Fibroblast of the aortic adventitia (primary cell): ENCODE measurements around the gene GPC5. TPM values are rescaled to one million over a fixed set of nuclear protein-coding genes. Genes with fewer than 3 reads are reported as not detected.

Experiments used
- DNase-seq: peaks from one replicate; pipeline ENCODE4 v3.0.0-alpha.2; 2010; ENCODE audit warnings: low read depth
- H3K4me3 ChIP-seq: 2 replicates; pipeline ENCODE4 v1.5.1; 2011; ENCODE audit warnings: low read depth, mild to moderate bottlenecking, control low read depth, low read length, moderate library complexity
- total RNA-seq: library from RNA; depleted of rRNA; stranded (reverse); fragments of >200 nt; gene quantifications from 2 replicates; pipeline ENCODE4 v1.2.3, GENCODE V29; 2012; ENCODE audit warnings: low replicate concordance
- TF ChIP-seq, protein P1 (sequence below): IDR thresholded peaks from 2 replicates; pipeline ENCODE4 v1.5.1; 2011; ENCODE audit warnings: mild to moderate bottlenecking, low read length, control low read depth, inconsistent platforms; ENCODE audit not compliant: insufficient read depth

GPC5 gene
- total RNA-seq, 1 donor = 0.18 TPM

DNA sequence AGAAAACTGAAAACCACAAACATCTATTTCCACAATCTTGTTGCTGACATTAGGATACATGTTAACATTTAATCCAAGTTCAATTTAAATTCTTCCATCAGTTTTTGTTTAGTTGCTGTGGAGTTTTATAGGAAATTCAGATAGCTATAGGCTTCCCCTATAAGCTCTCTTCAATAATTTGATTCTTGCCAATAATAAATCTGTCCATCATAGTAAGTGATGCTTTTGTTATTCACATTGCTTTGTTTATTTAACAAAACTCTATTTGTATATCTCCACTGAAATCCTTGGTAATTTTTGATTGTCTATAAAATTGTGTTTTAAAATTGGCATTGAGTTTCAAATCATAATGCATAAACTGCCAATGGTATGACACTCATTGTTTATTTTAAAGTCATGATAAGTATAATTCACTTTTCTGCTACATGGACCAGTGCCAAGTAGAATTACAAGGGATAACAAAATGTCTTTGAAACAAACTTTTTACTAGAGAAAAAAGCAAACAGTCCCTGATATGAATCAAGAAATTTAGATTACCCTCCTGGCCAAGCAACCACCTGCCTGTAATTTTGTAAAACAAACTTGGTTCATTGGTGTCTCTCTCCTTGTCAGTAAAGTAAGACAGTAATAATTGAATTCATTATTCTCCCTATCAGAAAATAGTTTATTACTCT, 1250.9 kb downstream of the GPC5 start:
- DNase-seq = no peak
- TF ChIP-seq, protein P1, sequence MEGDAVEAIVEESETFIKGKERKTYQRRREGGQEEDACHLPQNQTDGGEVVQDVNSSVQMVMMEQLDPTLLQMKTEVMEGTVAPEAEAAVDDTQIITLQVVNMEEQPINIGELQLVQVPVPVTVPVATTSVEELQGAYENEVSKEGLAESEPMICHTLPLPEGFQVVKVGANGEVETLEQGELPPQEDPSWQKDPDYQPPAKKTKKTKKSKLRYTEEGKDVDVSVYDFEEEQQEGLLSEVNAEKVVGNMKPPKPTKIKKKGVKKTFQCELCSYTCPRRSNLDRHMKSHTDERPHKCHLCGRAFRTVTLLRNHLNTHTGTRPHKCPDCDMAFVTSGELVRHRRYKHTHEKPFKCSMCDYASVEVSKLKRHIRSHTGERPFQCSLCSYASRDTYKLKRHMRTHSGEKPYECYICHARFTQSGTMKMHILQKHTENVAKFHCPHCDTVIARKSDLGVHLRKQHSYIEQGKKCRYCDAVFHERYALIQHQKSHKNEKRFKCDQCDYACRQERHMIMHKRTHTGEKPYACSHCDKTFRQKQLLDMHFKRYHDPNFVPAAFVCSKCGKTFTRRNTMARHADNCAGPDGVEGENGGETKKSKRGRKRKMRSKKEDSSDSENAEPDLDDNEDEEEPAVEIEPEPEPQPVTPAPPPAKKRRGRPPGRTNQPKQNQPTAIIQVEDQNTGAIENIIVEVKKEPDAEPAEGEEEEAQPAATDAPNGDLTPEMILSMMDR = no peak
- H3K4me3 ChIP-seq = no peak overlapping the region

DNA sequence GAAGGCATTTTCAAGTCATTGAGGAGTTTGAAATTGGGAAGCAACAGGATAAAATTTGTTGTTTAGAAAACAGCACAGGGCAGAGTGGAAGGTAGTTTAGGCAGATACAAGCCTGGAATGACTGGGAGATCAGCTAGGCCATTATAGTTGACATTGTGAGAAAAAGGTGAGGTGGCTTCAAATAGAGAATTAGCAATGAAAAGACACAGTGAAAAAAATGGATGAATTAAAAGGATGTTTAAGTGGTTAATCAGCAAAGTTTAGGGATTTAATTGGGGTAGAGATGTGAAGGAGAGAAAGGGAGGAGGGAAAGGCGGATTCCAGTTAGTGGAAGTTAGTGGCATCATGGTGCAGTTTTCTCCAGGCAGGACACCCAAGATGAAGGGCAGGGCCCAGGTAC, 1257.7 kb downstream of the GPC5 start:
- TF ChIP-seq, protein P1 = no peak
- H3K4me3 ChIP-seq = no peak overlapping the region
- no peak for DNase-seq

DNA sequence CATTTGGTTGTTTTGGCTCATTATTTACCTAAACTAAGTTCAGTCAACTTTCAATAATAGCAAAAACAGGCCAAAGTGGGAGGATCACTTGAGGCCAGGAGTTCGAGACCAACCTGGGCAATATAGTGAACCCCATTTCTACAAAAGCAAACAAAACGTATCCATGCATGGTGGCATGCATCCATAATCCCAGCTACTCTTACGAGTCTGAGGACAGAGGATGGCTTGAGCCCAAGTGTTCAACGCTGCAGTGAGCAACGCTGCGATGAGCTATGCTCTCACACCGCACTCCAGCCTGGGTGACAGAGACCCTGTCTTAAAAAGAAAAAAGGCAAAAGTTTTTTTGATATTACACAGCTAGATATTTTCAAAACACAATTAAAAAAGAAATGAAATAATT, 1258.2 kb downstream of the GPC5 start:
- TF ChIP-seq, protein P1 = no peak
- DNase-seq = no peak

DNA sequence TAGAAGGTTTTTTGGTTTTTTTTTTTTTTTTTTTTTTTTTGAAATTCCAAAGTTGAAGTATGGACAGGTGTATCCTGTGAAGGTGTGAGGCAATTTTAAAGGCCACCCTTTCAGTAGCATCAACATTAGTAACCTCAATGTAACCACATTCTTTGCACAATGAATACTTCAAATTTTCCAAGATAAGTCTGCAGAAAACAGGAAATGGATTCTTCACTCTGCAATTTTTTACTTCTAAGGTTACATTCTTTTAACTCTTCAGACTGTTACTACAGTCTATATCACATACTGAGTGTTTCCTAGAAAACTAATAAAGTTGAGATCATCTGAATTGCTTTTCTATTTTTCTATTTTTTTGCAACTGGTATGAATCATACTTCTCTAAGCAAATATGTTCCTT, 1259.1 kb downstream of the GPC5 start:
- no peak overlapping the region for H3K4me3 ChIP-seq
- TF ChIP-seq, protein P1 = no peak
- no peak for DNase-seq

More for the DNA sequence above, 1258.2 kb downstream of the GPC5 start:
- no peak overlapping the region for H3K4me3 ChIP-seq

DNA sequence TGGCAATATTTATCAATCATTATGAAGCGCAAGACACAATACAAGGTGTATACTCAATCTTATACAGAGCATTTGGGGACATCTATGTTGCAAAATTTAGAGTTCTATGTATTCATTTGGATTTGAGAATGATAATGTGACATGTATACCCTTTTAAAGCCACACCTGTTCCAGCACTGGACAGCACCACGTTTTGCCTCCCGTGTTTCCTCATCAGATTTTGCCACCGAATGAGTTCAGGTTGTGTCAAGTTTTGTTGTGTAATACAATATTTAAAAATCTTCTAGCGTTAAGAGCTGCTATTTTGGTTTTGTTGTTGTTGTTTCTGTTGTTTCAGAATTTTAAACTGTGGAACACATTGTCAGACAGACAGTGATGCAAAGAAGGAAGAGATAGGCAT, 1259.9 kb downstream of the GPC5 start:
- H3K4me3 ChIP-seq = no peak overlapping the region
- TF ChIP-seq, protein P1 = no peak
- no peak for DNase-seq

DNA sequence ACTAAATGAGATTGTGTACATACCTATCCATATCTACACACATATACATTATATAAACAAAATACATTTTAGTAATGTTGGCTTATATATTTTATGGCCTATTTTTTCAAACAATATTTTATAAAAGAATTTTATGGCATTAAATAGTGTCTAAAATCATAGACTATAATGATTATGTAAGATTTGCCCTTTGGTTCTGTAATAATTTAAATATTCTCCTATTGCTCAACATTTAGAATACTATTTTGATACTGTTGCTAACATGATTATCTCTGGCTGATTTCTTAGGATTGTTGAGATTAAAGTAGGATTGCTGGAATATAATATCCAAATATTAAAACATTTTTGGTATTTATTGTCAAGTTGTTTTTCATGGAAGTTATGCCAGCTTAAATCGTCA, 1263.0 kb downstream of the GPC5 start:
- no peak overlapping the region for H3K4me3 ChIP-seq
- no peak for DNase-seq
- TF ChIP-seq, protein P1 = no peak

DNA sequence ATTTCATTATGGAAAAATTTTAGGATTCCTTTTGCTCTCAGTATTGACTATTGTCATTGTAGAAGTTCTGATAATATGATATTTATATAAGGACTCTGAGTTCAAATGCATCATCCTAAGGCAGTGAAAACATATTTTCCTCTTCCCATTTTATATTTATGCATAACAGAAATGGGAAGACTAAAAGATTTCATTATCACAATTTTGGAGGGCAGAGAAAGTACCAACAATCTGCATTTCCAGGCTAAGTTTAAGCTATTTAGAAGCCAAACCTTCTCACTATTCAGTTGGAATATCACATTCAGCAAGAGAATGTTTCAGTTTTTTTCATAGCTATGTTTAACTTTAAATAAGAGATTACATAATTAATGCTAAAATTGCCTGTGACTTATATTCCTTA, 1269.7 kb downstream of the GPC5 start:
- no peak for DNase-seq
- TF ChIP-seq, protein P1 = no peak
- no peak overlapping the region for H3K4me3 ChIP-seq
